Liver (tissue), 9 donors: ENCODE results near the gene UBR3. TPM values are rescaled to one million over a fixed set of nuclear protein-coding genes. Genes with fewer than 3 reads are reported as not detected.

Experiments used
- DNase-seq: peaks from one replicate; pipeline ENCODE4 v3.0.0-alpha.2; 2017; ENCODE audit warnings: low spot score
- H3K27ac ChIP-seq, 2 donors: one replicate each; pipeline ENCODE4 v1.7.0; 2013; ENCODE audit warnings: inconsistent platforms in 2 of 2, low read length in 2 of 2, control low read depth in 1 of 2, low read depth in 1 of 2, mild to moderate bottlenecking in 1 of 2
- H3K27me3 ChIP-seq, 4 donors: one replicate each; pipeline versions ENCODE4 v1.6.1 to v1.7.0; 2013; ENCODE audit warnings: low read length in 3 of 4, inconsistent platforms in 1 of 4, mild to moderate bottlenecking in 1 of 4, moderate library complexity in 1 of 4; ENCODE audit not compliant: control insufficient read depth in 4 of 4, insufficient read depth in 4 of 4
- H3K36me3 ChIP-seq, 4 donors: one replicate each; pipeline versions ENCODE4 v1.6.1 to v1.7.0; 2013; ENCODE audit warnings: low read length in 3 of 4, mild to moderate bottlenecking in 3 of 4, low read depth in 1 of 4, moderate library complexity in 1 of 4; ENCODE audit not compliant: control insufficient read depth in 4 of 4, insufficient read depth in 3 of 4
- H3K4me1 ChIP-seq, 4 donors: one replicate each; pipeline versions ENCODE4 v1.6.1 to v1.7.0; 2013; ENCODE audit warnings: low read length in 3 of 4, mild to moderate bottlenecking in 3 of 4, moderate library complexity in 1 of 4; ENCODE audit not compliant: control insufficient read depth in 4 of 4, insufficient read depth in 4 of 4
- H3K4me3 ChIP-seq, 3 donors: one replicate each; pipeline versions ENCODE4 v1.6.1 to v1.7.0; 2013; ENCODE audit warnings: low read length in 3 of 3, control low read depth in 1 of 3, low read depth in 1 of 3, mild to moderate bottlenecking in 1 of 3
- H3K9ac ChIP-seq, 2 donors: one replicate each; pipeline ENCODE4 v1.7.0; 2013; ENCODE audit warnings: low read length in 2 of 2, mild to moderate bottlenecking in 2 of 2, moderate library complexity in 2 of 2, control low read depth in 1 of 2, low read depth in 1 of 2
- H3K9me3 ChIP-seq, 4 donors: one replicate each; pipeline versions ENCODE4 v1.6.1 to v1.7.0; 2013; ENCODE audit warnings: low read length in 3 of 4; ENCODE audit not compliant: control insufficient read depth in 4 of 4
- FOXA1 ChIP-seq: IDR thresholded peaks from 2 replicates; pipeline ENCODE4 v1.6.1; 2016; ENCODE audit warnings: antibody characterized with exemption
- HNF4A ChIP-seq, 2 donors: conservative IDR thresholded peaks; 2 replicates each; pipeline ENCODE4 v1.6.1; 2016; ENCODE audit warnings: antibody characterized with exemption in 2 of 2, mild to moderate bottlenecking in 2 of 2
- HNF4G ChIP-seq: IDR thresholded peaks from 2 replicates; pipeline ENCODE4 v1.6.1; 2016; ENCODE audit warnings: antibody characterized with exemption
- JUND ChIP-seq, 2 donors: IDR thresholded peaks; 2 replicates each; pipeline ENCODE4 v1.6.1; 2016; ENCODE audit warnings: antibody characterized with exemption in 2 of 2
- RAD21 ChIP-seq, 2 donors: IDR thresholded peaks; 2 replicates each; pipeline ENCODE4 v1.6.1; 2016; ENCODE audit warnings: antibody characterized with exemption in 2 of 2, mild to moderate bottlenecking in 2 of 2
- SP1 ChIP-seq: IDR thresholded peaks from 2 replicates; pipeline ENCODE4 v1.6.1; 2018; ENCODE audit warnings: antibody characterized with exemption, mild to moderate bottlenecking
- TAF1 ChIP-seq: conservative IDR thresholded peaks from 2 replicates; pipeline ENCODE4 v1.6.1; 2016; ENCODE audit warnings: antibody characterized with exemption, mild to moderate bottlenecking
- YY1 ChIP-seq: IDR thresholded peaks from 2 replicates; pipeline ENCODE4 v1.6.1; 2016; ENCODE audit warnings: antibody characterized with exemption, mild to moderate bottlenecking
- polyA plus RNA-seq, 2 donors: library from polyadenylated mRNA; stranded (reverse) in 1 of 2; unstranded in 1 of 2; fragments of 200-250 nt in 1 of 2; fragments of >200 nt in 1 of 2; fragmentation: Nextera tagmentation in 1 of 2; extraction: Ambion mirVana in 1 of 2; gene quantifications; one replicate each; pipeline versions ENCODE4 v1.2.1 to v1.2.3, GENCODE V29; 2013 to 2015
- total RNA-seq, 2 donors: library from RNA; depleted of rRNA; stranded (reverse); fragments of >200 nt; gene quantifications; one replicate each; pipeline ENCODE4 v1.2.3, GENCODE V29; 2014
- TF ChIP-seq, protein P1 (sequence below): IDR thresholded peaks from 2 replicates; pipeline ENCODE4 v1.6.1; 2016; ENCODE audit warnings: antibody characterized with exemption, mild to moderate bottlenecking
- TF ChIP-seq, protein P2 (sequence below): IDR thresholded peaks from 2 replicates; pipeline ENCODE4 v1.6.1; 2016; ENCODE audit warnings: antibody characterized with exemption
- TF ChIP-seq, protein P3 (sequence below): fragments of 150-350 bp; IDR thresholded peaks from 2 replicates; pipeline ENCODE4 v1.5.1; 2017; ENCODE audit warnings: improper control_type of control experiment, low read depth, low read length; ENCODE audit not compliant: missing input control
- TF ChIP-seq, protein P4 (sequence below): IDR thresholded peaks from 2 replicates; pipeline ENCODE4 v1.6.1; 2016; ENCODE audit warnings: antibody characterized with exemption
- donor health status: healthy.
- donor health status: healthy.
- donor health status: healthy.
- donor health status: healthy.
- donor health status: healthy.

Gene UBR3
- total and polyA plus RNA-seq, 4 donors, result 8.5 to 69.4 (median 28.4) TPM

DNA sequence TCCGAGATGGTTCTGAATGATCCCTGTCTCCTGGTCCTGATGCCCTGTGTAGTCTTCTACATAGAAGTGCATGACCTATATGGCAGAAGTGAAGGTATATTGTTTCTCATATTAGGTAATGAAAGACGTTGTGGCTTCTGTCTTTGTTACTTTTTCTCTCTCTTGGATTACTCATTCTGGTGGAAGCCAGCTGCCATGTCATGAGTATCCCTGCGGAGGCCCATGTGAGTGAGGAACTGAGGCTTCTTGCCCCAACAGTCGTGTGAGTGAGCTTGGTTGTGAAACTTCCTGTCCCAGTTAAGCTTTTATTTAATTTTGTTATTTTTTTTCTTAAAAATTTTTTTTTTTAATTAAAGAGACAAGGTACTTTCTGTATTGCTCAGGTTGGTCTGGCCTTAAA is 134.7 kb downstream of the UBR3 start (continued):
- TF ChIP-seq, protein P1, sequence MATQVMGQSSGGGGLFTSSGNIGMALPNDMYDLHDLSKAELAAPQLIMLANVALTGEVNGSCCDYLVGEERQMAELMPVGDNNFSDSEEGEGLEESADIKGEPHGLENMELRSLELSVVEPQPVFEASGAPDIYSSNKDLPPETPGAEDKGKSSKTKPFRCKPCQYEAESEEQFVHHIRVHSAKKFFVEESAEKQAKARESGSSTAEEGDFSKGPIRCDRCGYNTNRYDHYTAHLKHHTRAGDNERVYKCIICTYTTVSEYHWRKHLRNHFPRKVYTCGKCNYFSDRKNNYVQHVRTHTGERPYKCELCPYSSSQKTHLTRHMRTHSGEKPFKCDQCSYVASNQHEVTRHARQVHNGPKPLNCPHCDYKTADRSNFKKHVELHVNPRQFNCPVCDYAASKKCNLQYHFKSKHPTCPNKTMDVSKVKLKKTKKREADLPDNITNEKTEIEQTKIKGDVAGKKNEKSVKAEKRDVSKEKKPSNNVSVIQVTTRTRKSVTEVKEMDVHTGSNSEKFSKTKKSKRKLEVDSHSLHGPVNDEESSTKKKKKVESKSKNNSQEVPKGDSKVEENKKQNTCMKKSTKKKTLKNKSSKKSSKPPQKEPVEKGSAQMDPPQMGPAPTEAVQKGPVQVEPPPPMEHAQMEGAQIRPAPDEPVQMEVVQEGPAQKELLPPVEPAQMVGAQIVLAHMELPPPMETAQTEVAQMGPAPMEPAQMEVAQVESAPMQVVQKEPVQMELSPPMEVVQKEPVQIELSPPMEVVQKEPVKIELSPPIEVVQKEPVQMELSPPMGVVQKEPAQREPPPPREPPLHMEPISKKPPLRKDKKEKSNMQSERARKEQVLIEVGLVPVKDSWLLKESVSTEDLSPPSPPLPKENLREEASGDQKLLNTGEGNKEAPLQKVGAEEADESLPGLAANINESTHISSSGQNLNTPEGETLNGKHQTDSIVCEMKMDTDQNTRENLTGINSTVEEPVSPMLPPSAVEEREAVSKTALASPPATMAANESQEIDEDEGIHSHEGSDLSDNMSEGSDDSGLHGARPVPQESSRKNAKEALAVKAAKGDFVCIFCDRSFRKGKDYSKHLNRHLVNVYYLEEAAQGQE, result no peak
- TF ChIP-seq FOXA1, result no peak
- TF ChIP-seq, protein P2, sequence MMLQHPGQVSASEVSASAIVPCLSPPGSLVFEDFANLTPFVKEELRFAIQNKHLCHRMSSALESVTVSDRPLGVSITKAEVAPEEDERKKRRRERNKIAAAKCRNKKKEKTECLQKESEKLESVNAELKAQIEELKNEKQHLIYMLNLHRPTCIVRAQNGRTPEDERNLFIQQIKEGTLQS, result no peak
- no peak for TF ChIP-seq YY1
- TF ChIP-seq TAF1, result no peak

DNA sequence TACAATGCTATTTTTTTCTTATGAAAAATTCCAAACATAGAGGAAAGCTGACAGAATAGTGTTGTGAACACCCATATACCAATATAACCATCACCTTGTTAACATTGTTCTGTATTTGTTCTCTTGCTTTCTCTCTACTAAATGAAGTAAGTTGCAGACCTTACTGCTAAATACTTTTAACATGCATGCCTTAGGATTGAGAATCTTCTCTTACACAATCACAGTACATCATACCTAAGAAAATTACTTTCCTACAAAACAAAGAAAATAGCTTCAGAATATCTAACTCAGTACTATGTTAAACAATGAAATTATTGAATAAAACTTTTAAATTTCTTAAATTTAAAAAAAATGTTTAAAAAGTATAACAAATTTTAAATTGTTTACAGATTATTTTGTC is 136.5 kb downstream of the UBR3 start:
- H3K9me3 ChIP-seq, result no peaks in the 10 kb centered on the region
- no peaks in the 10 kb centered on the region for H3K27me3 ChIP-seq
- DNase-seq, result no peak
- H3K4me1 ChIP-seq, result no peaks in the 10 kb centered on the region
- TF ChIP-seq TAF1 (no peak), HNF4G (no peak), HNF4A (conservative IDR thresholded peaks at IDR 0.05) (no peak), YY1 (no peak), SP1 (no peak), RAD21 (IDR thresholded peaks at IDR 0.05) (no peak), JUND (IDR thresholded peaks at IDR 0.05) (no peak)
- TF ChIP-seq, protein P1, result no peak
- TF ChIP-seq, protein P3, sequence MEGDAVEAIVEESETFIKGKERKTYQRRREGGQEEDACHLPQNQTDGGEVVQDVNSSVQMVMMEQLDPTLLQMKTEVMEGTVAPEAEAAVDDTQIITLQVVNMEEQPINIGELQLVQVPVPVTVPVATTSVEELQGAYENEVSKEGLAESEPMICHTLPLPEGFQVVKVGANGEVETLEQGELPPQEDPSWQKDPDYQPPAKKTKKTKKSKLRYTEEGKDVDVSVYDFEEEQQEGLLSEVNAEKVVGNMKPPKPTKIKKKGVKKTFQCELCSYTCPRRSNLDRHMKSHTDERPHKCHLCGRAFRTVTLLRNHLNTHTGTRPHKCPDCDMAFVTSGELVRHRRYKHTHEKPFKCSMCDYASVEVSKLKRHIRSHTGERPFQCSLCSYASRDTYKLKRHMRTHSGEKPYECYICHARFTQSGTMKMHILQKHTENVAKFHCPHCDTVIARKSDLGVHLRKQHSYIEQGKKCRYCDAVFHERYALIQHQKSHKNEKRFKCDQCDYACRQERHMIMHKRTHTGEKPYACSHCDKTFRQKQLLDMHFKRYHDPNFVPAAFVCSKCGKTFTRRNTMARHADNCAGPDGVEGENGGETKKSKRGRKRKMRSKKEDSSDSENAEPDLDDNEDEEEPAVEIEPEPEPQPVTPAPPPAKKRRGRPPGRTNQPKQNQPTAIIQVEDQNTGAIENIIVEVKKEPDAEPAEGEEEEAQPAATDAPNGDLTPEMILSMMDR, result no peak
- TF ChIP-seq, protein P4, sequence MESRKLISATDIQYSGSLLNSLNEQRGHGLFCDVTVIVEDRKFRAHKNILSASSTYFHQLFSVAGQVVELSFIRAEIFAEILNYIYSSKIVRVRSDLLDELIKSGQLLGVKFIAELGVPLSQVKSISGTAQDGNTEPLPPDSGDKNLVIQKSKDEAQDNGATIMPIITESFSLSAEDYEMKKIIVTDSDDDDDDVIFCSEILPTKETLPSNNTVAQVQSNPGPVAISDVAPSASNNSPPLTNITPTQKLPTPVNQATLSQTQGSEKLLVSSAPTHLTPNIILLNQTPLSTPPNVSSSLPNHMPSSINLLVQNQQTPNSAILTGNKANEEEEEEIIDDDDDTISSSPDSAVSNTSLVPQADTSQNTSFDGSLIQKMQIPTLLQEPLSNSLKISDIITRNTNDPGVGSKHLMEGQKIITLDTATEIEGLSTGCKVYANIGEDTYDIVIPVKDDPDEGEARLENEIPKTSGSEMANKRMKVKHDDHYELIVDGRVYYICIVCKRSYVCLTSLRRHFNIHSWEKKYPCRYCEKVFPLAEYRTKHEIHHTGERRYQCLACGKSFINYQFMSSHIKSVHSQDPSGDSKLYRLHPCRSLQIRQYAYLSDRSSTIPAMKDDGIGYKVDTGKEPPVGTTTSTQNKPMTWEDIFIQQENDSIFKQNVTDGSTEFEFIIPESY, result no peak
- no peak overlapping the region for H3K4me3 ChIP-seq
- H3K27ac ChIP-seq, result no peak overlapping the region
- peaks cover 4 to 32% (median 29%) of the 10 kb centered on the region in 4 donors for H3K36me3 ChIP-seq
- no peak overlapping the region for H3K9ac ChIP-seq
